Neutrophil (primary cell): ENCODE data around the gene SLC2A4.
A peak's percentile ranks its signal among the peaks of the same experiment; 100 is the strongest.

Source experiments
- H3K27ac ChIP-seq: fragments of 200-600 bp; sonication (generic); 2 replicates; pipeline ENCODE4 v1.5.1; 2016; ENCODE audit warnings: mild to moderate bottlenecking, moderate library complexity
- H3K27me3 ChIP-seq: fragments of 200-600 bp; sonication (generic); 2 replicates; pipeline ENCODE4 v1.6.0; 2016; ENCODE audit warnings: mild to moderate bottlenecking
- H3K36me3 ChIP-seq: fragments of 200-600 bp; sonication (generic); 2 replicates; pipeline ENCODE4 v1.5.1; 2017
- H3K4me1 ChIP-seq, 2 experiments: fragments of 200-600 bp in 1 of 2; sonication (generic) in 1 of 2; 1 replicate in 1 of 2; 2 replicates in 1 of 2; pipeline versions ENCODE4 v1.5.1 to v1.6.1; 2013 to 2016; ENCODE audit warnings: low read depth in 1 of 2, low read length in 1 of 2, mild to moderate bottlenecking in 1 of 2, moderate library complexity in 1 of 2; ENCODE audit not compliant: control insufficient read depth in 1 of 2, insufficient read depth in 1 of 2
- H3K4me3 ChIP-seq, 2 experiments: fragments of 200-600 bp in 1 of 2; sonication (generic) in 1 of 2; 1 replicate in 1 of 2; 2 replicates in 1 of 2; pipeline ENCODE4 v1.5.1; 2013 to 2016; ENCODE audit warnings: low read depth in 1 of 2, low read length in 1 of 2, mild to moderate bottlenecking in 1 of 2, moderate library complexity in 1 of 2
- H3K9me3 ChIP-seq: fragments of 200-600 bp; sonication (generic); 2 replicates; pipeline ENCODE4 v1.5.1; 2016
- CTCF ChIP-seq: fragments of 200-600 bp; sonication (generic); IDR thresholded peaks from 2 replicates; pipeline ENCODE4 v1.5.1; 2016; ENCODE audit warnings: antibody characterized with exemption

SLC2A4 gene

GRCh38 chr17:7317161-7317803, 35.8 kb downstream of the SLC2A4 start:
- Histone ChIP-seq H3K9me3 (no peaks in the 10 kb centered on the region), H3K4me1 (peaks cover 21 to 24% of the 10 kb centered on the region in 2 experiments), H3K27me3 (no peaks in the 10 kb centered on the region), H3K4me3 (no peak overlapping the region), H3K27ac (peak overlapping the region; percentile 35), H3K36me3 (peaks cover 65% of the 10 kb centered on the region)
- TF ChIP-seq CTCF, result no peak

- Histone ChIP-seq H3K4me3 (no peak overlapping the region), H3K27me3 (no peaks in the 10 kb centered on the region), H3K36me3 (peaks cover 65% of the 10 kb centered on the region)
Observed at GRCh38 chr17:7318121-7318860, 36.8 kb downstream of the SLC2A4 start.

GRCh38 chr17:7321466-7321865, 39.9 kb downstream of the SLC2A4 start:
- no peak for TF ChIP-seq CTCF
- H3K36me3 ChIP-seq, result peaks cover 71% of the 10 kb centered on the region
- no peaks in the 10 kb centered on the region for H3K9me3 ChIP-seq
- H3K27ac ChIP-seq, result no peak overlapping the region
- no peak overlapping the region for H3K4me3 ChIP-seq
- H3K27me3 ChIP-seq, result no peaks in the 10 kb centered on the region
- peaks cover 0 to 4% of the 10 kb centered on the region in 2 experiments for H3K4me1 ChIP-seq

More at GRCh38 chr17:7318121-7318860, 36.8 kb downstream of the SLC2A4 start:
- Histone ChIP-seq H3K9me3 (no peaks in the 10 kb centered on the region), H3K4me1 (peaks cover 21 to 24% of the 10 kb centered on the region in 2 experiments), H3K27ac (no peak overlapping the region)
- no peak for TF ChIP-seq CTCF

- Histone ChIP-seq H3K9me3 (no peaks in the 10 kb centered on the region), H3K4me3 (no peak overlapping the region), H3K4me1 (peaks cover 0 to 4% of the 10 kb centered on the region in 2 experiments), H3K27me3 (no peaks in the 10 kb centered on the region), H3K36me3 (peaks cover 64% of the 10 kb centered on the region), H3K27ac (no peak overlapping the region)
- TF ChIP-seq CTCF, result no peak
Observed at GRCh38 chr17:7322520-7323194, 41.1 kb downstream of the SLC2A4 start.

- Histone ChIP-seq H3K36me3 (peaks cover 51% of the 10 kb centered on the region), H3K4me3 (no peak overlapping the region), H3K27ac (no peak overlapping the region), H3K27me3 (no peaks in the 10 kb centered on the region), H3K4me1 (peaks cover 7 to 10% of the 10 kb centered on the region in 2 experiments), H3K9me3 (no peaks in the 10 kb centered on the region)
- TF ChIP-seq CTCF, result peak; percentile 84
Observed at GRCh38 chr17:7323731-7324437, 42.4 kb downstream of the SLC2A4 start.
